Urothelium cell line (cell line): ENCODE data around the gene CKLF.
"Not testable (repeated sequence)": the region's sequence is repeated elsewhere in the genome, so short reads cannot be mapped to it uniquely, and the experiment has no call there.

Experiments used
- DNase-seq: peaks from one replicate; pipeline ENCODE4 v3.0.0; 2011; ENCODE audit warnings: low spot score, mixed read lengths
- FAIRE-seq: peaks from 2 replicates; lab custom pipeline; 2011; peaks lifted over from hg19 to GRCh38; lab: Jason Lieb, UNC

Gene CKLF

DNA sequence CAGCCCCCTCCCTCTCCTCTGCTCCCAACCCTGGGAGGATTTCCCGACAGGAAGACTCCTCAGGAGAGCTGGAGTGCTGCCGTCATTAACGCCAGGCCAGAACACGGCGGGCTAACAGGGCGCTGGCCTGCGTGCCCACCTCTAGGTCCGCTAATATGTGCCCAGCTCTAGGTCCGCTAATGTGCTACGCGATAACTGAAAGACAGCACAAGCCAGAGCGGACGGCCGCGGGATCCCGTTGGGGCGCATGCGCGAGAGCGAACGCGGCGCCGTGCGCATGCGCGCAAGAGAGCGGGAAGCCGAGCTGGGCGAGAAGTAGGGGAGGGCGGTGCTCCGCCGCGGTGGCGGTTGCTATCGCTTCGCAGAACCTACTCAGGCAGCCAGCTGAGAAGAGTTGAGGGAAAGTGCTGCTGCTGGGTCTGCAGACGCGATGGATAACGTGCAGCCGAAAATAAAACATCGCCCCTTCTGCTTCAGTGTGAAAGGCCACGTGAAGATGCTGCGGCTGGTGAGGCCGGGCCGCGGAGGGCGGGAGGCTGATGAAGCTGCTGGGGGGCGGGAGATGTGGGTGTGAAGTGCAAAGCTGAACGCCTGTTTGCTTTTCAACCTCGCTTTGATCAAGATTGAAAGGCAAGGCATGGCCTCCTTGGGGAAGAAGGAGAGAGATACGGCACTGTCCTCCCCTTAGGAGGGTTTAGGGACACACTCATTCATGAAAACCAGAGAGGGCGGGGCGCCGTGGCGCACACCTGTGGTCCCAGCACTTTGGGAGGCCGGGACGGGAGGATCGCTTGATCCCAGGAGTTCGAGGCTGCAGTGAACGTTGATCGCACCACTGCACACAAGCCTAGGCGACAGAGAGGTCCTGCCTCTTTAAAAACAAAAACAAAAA lies at the start of gene CKLF:
CKLF (plus strand) TSS at position 291 of the 892 bp plus-strand sequence; CDS start at position 431, 140 bp downstream.
- DNase-seq, result peak; percentile 97
- no peak for FAIRE-seq

- no peak for FAIRE-seq
Observed at GRCh38 chr16:66503030-66503429, 49.3 kb upstream of the CKLF start.

GRCh38 chr16:66503612-66504011 lies 48.8 kb upstream of the CKLF start:
- FAIRE-seq, result no peak
- DNase-seq, result no peak

More at GRCh38 chr16:66503030-66503429, 49.3 kb upstream of the CKLF start:
- no peak for DNase-seq

DNA sequence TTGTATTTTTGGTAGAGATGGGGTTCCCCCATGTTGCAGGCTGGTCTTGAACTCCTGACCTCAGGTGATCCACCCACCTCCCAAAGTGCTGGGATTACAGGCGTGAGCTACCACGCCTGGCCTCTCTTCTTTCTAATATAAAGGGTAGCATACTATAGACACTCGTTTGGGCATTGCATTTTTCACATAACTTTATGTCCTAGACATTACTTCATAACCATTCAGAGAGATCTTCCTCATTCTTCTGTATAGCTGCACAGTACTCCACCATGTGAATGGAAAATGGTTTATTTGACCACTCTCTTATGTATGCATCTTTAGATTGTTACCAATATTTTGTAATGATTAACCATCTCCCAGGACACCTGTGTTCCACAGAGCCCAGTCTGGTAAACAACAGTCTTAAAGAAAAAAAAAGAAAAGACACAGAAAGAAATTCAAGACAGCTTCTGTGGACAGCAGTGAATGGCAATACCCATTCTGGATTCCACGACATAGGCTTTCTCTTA lies 44.6 kb upstream of the CKLF start:
- FAIRE-seq (no peak), DNase-seq (no peak)

GRCh38 chr16:66508248-66508913 lies 44.0 kb upstream of the CKLF start:
- FAIRE-seq (no peak), DNase-seq (no peak)

GRCh38 chr16:66508914-66509496 lies 43.4 kb upstream of the CKLF start:
- DNase-seq (no peak), FAIRE-seq (no peak)

DNA sequence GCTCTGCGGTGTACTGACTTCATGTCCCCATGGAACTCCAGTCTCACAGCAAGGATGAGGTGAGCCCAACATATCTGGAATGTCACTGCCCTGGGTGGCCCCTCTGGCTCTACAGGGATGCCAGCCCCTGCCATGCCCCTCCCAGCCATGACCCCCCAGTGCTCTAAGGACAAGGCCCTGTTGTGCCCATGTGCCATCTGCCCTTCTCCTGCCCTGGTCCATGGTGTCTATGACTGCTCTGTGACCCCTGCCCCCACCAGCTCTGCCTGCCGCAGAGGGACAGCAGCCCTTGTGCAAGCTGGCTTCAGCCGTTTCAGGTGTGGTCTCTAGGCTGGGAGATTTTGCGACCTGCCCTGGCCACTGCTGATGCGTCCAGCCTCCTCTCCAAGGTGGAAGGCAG lies 42.8 kb upstream of the CKLF start:
- no peak for DNase-seq
- peak; percentile 63 for FAIRE-seq

DNA sequence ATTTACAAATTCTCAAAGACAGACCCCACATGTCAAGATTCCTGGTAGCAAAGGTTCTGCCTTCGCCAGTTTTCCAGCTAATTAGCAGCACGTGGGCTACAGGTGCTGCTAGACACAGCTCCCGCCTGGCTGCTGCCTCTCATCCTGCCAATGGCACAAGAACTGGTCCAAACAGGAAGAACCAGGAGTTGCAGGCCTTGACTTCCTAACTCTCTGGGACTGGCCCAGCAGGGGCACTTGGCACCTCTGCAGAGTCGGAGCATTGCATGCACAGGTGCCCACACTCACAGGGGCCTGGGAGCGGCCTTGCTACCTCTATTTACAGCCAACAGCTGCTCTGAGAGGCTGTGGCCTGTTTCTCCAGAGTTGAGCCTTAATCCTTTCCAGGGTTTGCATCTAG lies 42.1 kb upstream of the CKLF start:
- DNase-seq (no peak), FAIRE-seq (no peak)

DNA sequence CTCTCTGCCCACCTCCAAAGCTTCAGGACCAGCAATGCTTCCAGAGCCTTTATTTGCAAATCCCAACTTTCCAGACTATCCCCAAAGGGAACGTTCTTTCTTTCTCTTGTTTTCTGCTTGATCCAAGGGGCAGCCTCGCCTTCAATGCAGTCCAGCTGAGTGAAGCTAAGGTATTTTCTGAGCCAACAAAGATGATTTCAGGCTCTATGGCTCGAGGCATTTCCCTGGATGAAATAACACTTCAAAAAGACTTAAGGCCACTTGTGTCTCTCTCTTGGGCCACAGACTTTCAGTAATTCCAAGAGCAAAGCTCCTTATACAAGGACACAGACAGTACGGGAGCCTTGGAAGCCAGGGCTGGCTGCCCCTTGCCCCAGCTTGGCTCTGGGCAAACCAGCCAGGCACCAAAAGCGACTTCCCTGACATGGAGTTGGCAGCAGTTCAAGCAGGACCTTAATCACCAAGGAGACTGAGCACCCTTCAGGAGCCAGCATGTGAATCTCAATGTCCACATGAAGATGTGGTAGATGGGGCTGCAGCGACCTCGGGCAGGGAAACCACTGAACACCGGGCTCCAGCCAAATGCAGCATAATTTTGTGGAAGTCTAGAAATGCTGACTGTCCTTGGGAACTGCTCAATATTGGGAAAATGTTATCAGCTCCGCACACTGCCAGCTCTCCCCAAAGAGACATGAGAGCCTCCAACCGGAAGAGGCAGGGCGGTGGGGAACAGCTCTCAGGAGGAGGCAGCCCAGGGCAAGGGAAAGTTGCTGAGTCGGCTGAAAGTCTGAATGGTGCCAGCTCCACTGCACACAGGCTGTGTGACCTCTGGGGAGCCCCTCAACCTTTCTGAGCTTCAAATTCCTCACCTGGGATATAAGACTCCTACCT lies 41.4 kb upstream of the CKLF start:
- DNase-seq, result no peak
- no peak for FAIRE-seq

- DNase-seq (peak; percentile 58), FAIRE-seq (peak; percentile 17)
Observed at GRCh38 chr16:66511602-66512271, 40.6 kb upstream of the CKLF start.

DNA sequence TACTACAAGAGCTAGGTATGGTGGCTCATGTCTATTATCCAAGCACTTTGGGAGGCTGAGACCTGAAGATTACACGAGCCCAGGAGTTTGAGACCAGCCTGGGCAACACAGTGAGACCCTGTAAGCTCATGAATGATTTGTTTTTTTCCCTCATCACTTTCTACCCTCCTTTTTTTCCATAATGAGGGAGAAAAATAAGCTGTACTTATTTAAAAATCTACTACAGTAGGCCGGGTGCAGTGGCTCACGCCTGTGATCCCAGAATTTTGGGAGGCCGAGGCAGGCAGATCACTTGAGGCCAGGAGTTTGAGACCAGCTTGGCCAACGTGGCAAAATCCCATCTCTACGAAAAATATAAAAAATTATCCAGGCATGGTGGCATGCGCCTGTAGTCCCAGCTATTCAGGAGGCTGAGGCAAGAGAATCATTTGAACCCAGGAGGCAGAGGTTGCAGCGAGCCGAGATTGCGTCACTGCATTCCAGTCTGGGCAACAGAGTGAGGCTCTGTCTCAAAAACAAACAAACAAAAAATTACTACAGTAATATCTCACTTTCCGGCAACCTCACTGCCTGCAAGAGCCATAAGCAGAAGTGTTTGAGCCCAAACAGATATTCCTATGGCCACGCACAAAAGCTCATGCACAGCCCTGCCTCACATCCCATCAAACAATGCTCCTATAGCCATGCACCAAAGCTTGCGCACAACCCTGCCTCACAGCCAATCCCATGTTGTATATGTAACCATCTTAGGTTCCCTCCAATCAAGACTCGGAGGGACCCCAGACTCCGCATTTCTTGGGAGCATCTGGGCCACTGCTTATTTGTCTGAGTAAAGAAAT lies 39.9 kb upstream of the CKLF start:
- FAIRE-seq (no peak), DNase-seq (no peak)

DNA sequence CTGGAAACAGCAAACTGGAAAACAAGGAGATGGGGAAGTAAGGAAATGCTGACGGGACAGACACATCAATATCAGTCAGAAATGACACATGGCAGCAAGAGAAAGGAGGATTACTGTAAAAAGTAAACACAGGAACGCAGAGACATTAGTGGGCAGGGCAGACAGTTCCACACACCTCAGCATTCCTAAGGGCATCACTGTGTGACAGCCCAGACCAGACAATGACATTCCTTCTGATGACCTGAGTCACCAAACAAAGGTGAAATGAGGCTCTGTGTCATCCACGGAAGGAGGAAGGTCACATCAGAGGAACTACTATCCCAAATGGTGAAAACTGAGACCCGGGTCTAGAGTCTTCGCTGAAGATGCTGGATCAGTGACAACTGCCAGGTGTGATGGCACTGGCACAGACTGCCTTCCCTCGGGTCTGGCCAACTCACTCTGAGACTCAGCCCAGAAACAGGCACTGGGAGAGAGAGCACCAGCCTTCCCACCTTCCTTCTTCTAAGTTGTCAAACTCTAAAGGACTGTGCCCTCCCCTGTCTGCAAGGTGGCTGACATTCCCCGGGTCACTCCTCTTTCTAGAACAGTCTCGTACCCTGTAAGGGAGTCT lies 39.2 kb upstream of the CKLF start:
- FAIRE-seq (peak; percentile 32), DNase-seq (peak; percentile 44)

GRCh38 chr16:66514391-66514790 lies 38.0 kb upstream of the CKLF start:
- not testable (repeated sequence) for DNase-seq, FAIRE-seq

DNA sequence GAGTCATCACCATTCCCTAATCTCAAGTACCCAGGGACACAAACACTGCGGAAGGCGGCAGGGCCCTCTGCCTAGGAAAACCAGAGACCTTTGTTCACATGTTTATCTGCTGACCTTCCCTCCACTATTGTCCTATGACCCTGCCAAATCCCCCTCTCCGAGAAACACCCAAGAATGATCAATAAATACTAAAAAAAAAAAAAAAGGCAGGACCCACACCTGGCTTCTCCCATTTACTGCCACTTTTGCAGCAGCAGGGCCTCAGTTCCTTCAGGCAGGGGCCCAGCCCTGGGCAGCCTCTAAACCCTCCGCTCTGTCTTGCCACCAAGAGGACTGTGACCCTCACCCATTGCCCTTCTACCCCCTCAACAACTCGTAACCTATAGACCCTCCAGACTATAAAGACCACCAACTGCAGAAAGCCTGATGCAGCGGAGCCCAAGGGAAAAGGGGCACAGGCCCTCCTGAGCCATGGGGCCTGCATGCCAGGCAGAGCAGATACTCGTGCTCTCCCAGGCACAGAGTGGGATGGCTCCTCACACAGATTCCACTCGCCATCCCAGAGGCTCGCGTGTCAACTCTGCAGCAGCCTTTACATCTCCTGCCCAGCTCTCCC lies 37.3 kb upstream of the CKLF start:
- DNase-seq, FAIRE-seq: not testable (repeated sequence)

DNA sequence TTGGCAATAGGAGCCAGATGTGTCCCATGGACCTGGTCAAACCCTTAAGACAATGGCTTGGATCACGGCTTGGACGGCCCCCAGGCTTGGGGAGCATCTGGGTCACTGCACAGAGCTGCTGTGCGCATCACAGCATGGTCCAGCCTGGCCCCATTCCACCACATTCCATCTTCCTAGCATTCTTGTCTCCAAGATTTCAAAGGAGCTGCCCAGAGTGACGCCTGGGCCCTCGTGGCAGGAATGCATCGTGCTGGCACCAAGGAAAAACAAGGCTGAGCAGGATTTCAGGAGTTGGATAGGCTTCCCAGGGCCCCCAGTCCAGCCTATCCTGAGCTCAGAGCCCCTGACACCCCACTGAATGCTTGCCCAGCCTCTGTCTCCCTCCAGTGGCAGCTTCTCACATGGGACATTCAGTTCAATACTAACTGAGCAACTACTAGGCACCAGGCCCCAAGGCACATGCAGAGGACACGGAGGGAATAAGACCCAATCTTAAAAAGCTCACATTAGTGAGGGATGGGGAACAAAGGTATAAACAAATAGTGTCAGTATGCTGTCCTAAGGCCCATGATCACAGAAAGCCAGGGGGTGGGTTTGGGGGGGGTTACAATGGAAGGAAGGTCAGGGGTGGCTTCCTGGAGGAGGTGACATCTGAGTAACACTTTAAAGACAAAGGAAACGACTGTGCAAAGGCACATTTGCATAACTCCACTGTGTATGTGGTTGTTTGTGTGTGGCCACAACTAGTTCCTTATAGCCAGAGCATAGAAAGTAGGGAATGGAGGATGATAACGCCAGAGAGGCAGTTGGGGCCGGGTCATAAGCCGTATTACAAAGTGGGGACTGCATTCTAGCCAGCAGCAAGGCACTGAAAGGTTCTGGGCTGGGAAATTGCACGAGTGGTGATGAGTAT lies 36.5 kb upstream of the CKLF start:
- FAIRE-seq, result no peak
- DNase-seq, result peak; percentile 41

GRCh38 chr16:66516509-66516807 lies 35.9 kb upstream of the CKLF start:
- DNase-seq (no peak), FAIRE-seq (no peak)
